ENCODE results near the gene TGFB1.

DNA sequence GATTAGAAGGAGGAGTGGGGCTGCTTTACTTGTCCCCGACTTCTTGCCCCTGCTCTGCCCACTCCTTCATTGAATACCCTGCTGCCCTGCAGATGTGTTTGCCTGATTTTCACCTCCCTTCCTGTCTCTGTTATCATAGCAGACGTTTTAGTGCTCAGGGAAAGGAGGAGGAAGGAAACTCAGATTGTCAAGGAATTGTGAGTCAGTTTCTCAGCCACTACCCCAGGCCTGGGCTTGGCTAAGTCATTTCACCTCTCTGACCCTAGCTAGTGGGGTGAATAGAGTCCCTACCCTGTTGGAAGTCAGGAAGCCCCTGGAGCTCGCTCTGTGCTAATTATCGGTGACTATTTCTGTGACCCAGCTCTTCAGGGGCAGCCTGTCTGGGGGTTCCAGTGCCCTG is 47.8 kb upstream of the TGFB1 start:
- TF ChIP-seq, protein P1, sequence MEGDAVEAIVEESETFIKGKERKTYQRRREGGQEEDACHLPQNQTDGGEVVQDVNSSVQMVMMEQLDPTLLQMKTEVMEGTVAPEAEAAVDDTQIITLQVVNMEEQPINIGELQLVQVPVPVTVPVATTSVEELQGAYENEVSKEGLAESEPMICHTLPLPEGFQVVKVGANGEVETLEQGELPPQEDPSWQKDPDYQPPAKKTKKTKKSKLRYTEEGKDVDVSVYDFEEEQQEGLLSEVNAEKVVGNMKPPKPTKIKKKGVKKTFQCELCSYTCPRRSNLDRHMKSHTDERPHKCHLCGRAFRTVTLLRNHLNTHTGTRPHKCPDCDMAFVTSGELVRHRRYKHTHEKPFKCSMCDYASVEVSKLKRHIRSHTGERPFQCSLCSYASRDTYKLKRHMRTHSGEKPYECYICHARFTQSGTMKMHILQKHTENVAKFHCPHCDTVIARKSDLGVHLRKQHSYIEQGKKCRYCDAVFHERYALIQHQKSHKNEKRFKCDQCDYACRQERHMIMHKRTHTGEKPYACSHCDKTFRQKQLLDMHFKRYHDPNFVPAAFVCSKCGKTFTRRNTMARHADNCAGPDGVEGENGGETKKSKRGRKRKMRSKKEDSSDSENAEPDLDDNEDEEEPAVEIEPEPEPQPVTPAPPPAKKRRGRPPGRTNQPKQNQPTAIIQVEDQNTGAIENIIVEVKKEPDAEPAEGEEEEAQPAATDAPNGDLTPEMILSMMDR (IDR thresholded peaks at IDR 0.05) = no peak
- TF ChIP-seq NR3C1 (CRISPR knock-in tag; conservative IDR thresholded peaks at IDR 0.05; ENCODE audit: low read depth) (no peak), KAT7 (CRISPR knock-in tag; IDR thresholded peaks at IDR 0.05; ENCODE audit: borderline replicate concordance) (no peak), TEAD1 (CRISPR knock-in tag; IDR thresholded peaks at IDR 0.05) (no peak), ESRRA (CRISPR knock-in tag; IDR thresholded peaks at IDR 0.05; ENCODE audit: borderline replicate concordance) (no peak)
- TF ChIP-seq, protein P2, sequence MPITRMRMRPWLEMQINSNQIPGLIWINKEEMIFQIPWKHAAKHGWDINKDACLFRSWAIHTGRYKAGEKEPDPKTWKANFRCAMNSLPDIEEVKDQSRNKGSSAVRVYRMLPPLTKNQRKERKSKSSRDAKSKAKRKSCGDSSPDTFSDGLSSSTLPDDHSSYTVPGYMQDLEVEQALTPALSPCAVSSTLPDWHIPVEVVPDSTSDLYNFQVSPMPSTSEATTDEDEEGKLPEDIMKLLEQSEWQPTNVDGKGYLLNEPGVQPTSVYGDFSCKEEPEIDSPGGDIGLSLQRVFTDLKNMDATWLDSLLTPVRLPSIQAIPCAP (CRISPR knock-in tag; IDR thresholded peaks at IDR 0.05) = no peak
